GM21619 (cell line): ENCODE data around the gene HDLBP.
"Not testable (repeated sequence)": the region's sequence is repeated elsewhere in the genome, so short reads cannot be mapped to it uniquely, and the experiment has no call there.

Experiments used
- ATAC-seq: cut with Tn5 transposase; IDR thresholded peaks from one replicate; pipeline ENCODE4 v1.9.1; 2021; ENCODE audit not compliant: unreplicated experiment

The HDLBP gene

GRCh38 chr2:241339839-241340630, 24.6 kb upstream of the HDLBP start:
- ATAC-seq, result no peak

GRCh38 chr2:241334813-241335212, 19.3 kb upstream of the HDLBP start:
- no peak for ATAC-seq

GRCh38 chr2:241330616-241330981, 15.1 kb upstream of the HDLBP start:
- no peak for ATAC-seq

GRCh38 chr2:241329669-241330615, 14.5 kb upstream of the HDLBP start:
- ATAC-seq, result no peak

- ATAC-seq, result no peak
These were observed 9.8 kb upstream of the HDLBP start for GRCh38 chr2:241325257-241325656.

- ATAC-seq, result no peak
These were observed 9.3 kb upstream of the HDLBP start for GRCh38 chr2:241324775-241325174.

GRCh38 chr2:241323778-241324177, 8.3 kb upstream of the HDLBP start:
- ATAC-seq, result peak; percentile 48

GRCh38 chr2:241321886-241322285, 6.4 kb upstream of the HDLBP start:
- no peak for ATAC-seq

GRCh38 chr2:241321033-241321432, 5.6 kb upstream of the HDLBP start:
- no peak for ATAC-seq

- ATAC-seq, result no peak
These were observed 4.9 kb upstream of the HDLBP start for GRCh38 chr2:241320394-241320793.

- ATAC-seq, result not testable (repeated sequence)
These were observed 3.4 kb upstream of the HDLBP start for GRCh38 chr2:241318830-241319229.

- no peak for ATAC-seq
These were observed 1.9 kb upstream of the HDLBP start for GRCh38 chr2:241317391-241317790.

- no peak for ATAC-seq
These were observed 1.4 kb upstream of the HDLBP start for GRCh38 chr2:241316825-241317224.

- peak; percentile 25 for ATAC-seq
These were observed 583 bp upstream of the HDLBP start, which contains the start of gene SEPTIN2 for GRCh38 chr2:241315879-241316631. SEPTIN2 (plus strand) TSS chr2:241315925; CDS start chr2:241324233, 8,308 bp downstream.

- ATAC-seq, result no peak
These were observed 1.0 kb downstream of the HDLBP start for GRCh38 chr2:241314226-241315092.

- ATAC-seq, result no peak
These were observed 1.9 kb downstream of the HDLBP start for GRCh38 chr2:241313543-241314095.

GRCh38 chr2:241312082-241312481, 3.4 kb downstream of the HDLBP start:
- ATAC-seq, result no peak

GRCh38 chr2:241310917-241311566, 4.4 kb downstream of the HDLBP start:
- ATAC-seq, result no peak

GRCh38 chr2:241309684-241310117, 5.8 kb downstream of the HDLBP start:
- peak; percentile 45 for ATAC-seq
